ENCODE data around the gene SPG11. TPM values are rescaled to one million over a fixed set of nuclear protein-coding genes. Genes with fewer than 3 reads are reported as not detected.
A peak's percentile ranks its signal among the peaks of the same experiment; 100 is the strongest.
"Not testable (repeated sequence)": the region's sequence is repeated elsewhere in the genome, so short reads cannot be mapped to it uniquely, and the experiment has no call there.

Gene SPG11
- total and polyA plus RNA-seq, 9 of the 15 experiments (the other 6 are each of a cell fraction or from before 2014, with no cell fraction given): 23.3 to 71.2 (median 45.6) TPM

DNA sequence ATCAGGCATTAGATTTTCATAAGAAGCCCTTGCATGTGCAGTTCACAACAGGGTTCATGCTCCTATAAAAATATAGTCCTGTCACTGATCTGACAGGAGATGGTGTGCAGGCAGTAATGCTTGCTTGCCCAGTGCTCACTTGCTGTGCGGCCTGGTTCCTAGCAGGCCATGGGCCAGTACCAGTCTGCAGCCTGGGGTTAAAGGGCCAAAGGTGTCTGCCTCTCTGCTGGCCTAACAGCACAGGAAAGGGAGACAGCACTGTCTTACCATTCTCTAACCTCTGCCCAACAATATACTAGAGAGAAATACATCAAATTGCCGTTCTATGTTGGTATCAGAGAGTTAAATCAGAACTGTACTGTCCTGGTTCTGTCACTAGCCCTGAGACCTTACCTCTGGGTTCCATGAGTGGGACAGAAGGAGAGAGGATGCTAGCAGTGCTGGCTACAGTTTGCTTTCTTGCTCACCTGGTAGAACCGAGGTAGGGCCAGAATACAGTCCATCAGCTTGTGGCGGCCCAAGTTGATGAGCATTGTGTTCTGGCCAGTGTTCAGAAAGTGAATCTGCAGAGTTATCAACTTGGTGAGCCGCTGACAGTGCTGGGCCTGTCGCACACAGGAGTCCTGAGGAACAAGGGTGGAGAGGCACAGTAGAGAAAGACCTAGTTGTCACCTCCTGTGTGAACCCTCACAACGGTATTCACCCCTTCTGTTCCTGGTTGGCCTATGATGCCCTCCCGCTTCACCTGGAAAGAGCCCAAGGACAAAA lies 97.9 kb downstream of the SPG11 start (continued):
- TF ChIP-seq, protein P1, sequence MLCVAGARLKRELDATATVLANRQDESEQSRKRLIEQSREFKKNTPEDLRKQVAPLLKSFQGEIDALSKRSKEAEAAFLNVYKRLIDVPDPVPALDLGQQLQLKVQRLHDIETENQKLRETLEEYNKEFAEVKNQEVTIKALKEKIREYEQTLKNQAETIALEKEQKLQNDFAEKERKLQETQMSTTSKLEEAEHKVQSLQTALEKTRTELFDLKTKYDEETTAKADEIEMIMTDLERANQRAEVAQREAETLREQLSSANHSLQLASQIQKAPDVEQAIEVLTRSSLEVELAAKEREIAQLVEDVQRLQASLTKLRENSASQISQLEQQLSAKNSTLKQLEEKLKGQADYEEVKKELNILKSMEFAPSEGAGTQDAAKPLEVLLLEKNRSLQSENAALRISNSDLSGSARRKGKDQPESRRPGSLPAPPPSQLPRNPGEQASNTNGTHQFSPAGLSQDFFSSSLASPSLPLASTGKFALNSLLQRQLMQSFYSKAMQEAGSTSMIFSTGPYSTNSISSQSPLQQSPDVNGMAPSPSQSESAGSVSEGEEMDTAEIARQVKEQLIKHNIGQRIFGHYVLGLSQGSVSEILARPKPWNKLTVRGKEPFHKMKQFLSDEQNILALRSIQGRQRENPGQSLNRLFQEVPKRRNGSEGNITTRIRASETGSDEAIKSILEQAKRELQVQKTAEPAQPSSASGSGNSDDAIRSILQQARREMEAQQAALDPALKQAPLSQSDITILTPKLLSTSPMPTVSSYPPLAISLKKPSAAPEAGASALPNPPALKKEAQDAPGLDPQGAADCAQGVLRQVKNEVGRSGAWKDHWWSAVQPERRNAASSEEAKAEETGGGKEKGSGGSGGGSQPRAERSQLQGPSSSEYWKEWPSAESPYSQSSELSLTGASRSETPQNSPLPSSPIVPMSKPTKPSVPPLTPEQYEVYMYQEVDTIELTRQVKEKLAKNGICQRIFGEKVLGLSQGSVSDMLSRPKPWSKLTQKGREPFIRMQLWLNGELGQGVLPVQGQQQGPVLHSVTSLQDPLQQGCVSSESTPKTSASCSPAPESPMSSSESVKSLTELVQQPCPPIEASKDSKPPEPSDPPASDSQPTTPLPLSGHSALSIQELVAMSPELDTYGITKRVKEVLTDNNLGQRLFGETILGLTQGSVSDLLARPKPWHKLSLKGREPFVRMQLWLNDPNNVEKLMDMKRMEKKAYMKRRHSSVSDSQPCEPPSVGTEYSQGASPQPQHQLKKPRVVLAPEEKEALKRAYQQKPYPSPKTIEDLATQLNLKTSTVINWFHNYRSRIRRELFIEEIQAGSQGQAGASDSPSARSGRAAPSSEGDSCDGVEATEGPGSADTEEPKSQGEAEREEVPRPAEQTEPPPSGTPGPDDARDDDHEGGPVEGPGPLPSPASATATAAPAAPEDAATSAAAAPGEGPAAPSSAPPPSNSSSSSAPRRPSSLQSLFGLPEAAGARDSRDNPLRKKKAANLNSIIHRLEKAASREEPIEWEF (CRISPR knock-in tag; IDR thresholded peaks at IDR 0.05): no peak
- 0 out of 2 replicates have a peak, but pooled peaks have one; percentile 28 for TF ChIP-seq PML (IDR thresholded peaks at IDR 0.05; ENCODE audit: low read length)
- no peak for TF ChIP-seq CHD1 (IDR thresholded peaks at IDR 0.05; ENCODE audit: low read length)
- no peak for TF ChIP-seq ETS1 (conservative IDR thresholded peaks at IDR 0.05; ENCODE audit: control insufficient read depth, low read depth, low read length)
- TF ChIP-seq SMARCA5 (IDR thresholded peaks at IDR 0.05): no peak
- no peak for TF ChIP-seq ZNF121 (CRISPR knock-in tag; conservative IDR thresholded peaks at IDR 0.05)
- no peak for TF ChIP-seq SREBF1 (IDR thresholded peaks at IDR 0.05; ENCODE audit: borderline replicate concordance, low read depth, low read length)
- TF ChIP-seq ZNF551 (CRISPR knock-in tag; IDR thresholded peaks at IDR 0.05): no peak

DNA sequence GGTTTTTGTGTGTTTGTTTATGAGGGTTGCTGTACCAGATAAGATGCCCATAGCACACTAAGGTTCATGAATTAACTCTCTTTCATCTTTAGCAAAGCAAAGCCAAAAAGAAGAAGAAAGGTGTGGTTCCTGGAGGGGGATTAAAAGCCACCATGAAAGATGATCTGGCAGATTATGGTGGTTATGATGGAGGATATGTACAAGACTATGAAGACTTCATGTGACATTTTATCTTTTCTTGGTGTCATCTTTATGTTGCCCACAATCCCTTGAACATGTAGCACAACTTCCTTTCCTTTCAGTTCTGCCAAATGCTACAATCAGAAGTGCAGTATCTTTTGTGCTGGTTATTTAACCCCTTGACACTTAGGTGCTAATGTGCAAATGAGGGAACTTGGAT lies 102.5 kb downstream of the SPG11 start:
- H3K9me3 ChIP-seq (replicated peaks; ENCODE audit: control insufficient read depth, insufficient read depth, low read depth, low read length); CTCF ChIA-PET (ENCODE audit: low intra/inter-chr PET ratio); BruUV-seq (replicated peaks); H3K4me3 ChIP-seq; H2AFZ ChIP-seq (ENCODE audit: low read depth, low read length); H3K4me1 ChIP-seq (replicated peaks in 1 of 2; ENCODE audit: control insufficient read depth in 2 of 2, insufficient read depth in 2 of 2, low read length in 2 of 2); DNase-seq (ENCODE audit: extremely low read depth in 1 of 4, low spot score in 3 of 4); FAIRE-seq; POLR2A ChIA-PET; H3K4me2 ChIP-seq (ENCODE audit: insufficient read depth, low read length); H3K27me3 ChIP-seq (ENCODE audit: control insufficient read depth in 2 of 2, insufficient read depth in 2 of 2, low read length in 2 of 2); intact Hi-C loops (cut with micrococcal nuclease); H3K79me2 ChIP-seq (ENCODE audit: control insufficient read depth, insufficient read depth, low read length); H4K20me1 ChIP-seq (replicated peaks; ENCODE audit: control insufficient read depth, insufficient read depth, low read length); H3K9ac ChIP-seq (ENCODE audit: insufficient read depth in 1 of 2, low read depth in 2 of 2, low read length in 2 of 2); ATAC-seq; H3K9me1 ChIP-seq (ENCODE audit: control insufficient read depth, insufficient read depth, low read length); in situ Hi-C loops (cut with MboI); H3K27ac ChIP-seq (ENCODE audit: extremely low read depth, low read depth, low read length): not testable (repeated sequence)
- peaks cover 94% of the 10 kb centered on the region for H3K36me3 ChIP-seq (ENCODE audit: control insufficient read depth, insufficient read depth, low read length)

Measured in K562 (cell line).